ENCODE measurements around the gene INSYN2B.

INSYN2B gene

GRCh38 chr5:169901896-169902295, 78.4 kb downstream of the INSYN2B start:
- no peaks in the 10 kb centered on the region for H3K9me2 ChIP-seq (ENCODE audit: low read depth, low read length)
- H3K4me2 ChIP-seq (ENCODE audit: low read length): no peak overlapping the region
- TF ChIP-seq EZH2 (IDR thresholded peaks at IDR 0.05; ENCODE audit: borderline replicate concordance, low read length): no peak
- TF ChIP-seq CTCF (IDR thresholded peaks at IDR 0.05; ENCODE audit: low read length): no peak

GRCh38 chr5:169897481-169897880, 82.8 kb downstream of the INSYN2B start:
- no peak overlapping the region for H3K27ac ChIP-seq (ENCODE audit: low read depth, low read length, poor library complexity, severe bottlenecking)
- TF ChIP-seq EZH2 (IDR thresholded peaks at IDR 0.05; ENCODE audit: borderline replicate concordance, low read length): no peak
- no peak for TF ChIP-seq CTCF (IDR thresholded peaks at IDR 0.05; ENCODE audit: low read length)
- H3K4me2 ChIP-seq (ENCODE audit: low read length): no peak overlapping the region
- H3K4me3 ChIP-seq (ENCODE audit: low read depth, low read length, poor library complexity, severe bottlenecking): no peak overlapping the region
- H3K9me3 ChIP-seq (ENCODE audit: low read length): no peaks in the 10 kb centered on the region
- no peaks in the 10 kb centered on the region for H4K20me1 ChIP-seq (ENCODE audit: insufficient read depth, low read length)
- no peaks in the 10 kb centered on the region for H3K79me2 ChIP-seq (ENCODE audit: insufficient read depth, low read length)
- peaks cover 14% of the 10 kb centered on the region; the same call in 1 of the 2 replicates for H3K36me3 ChIP-seq (ENCODE audit: insufficient read depth, low read length)
- no peaks in the 10 kb centered on the region for H3K4me1 ChIP-seq (ENCODE audit: insufficient read depth, low read length, severe bottlenecking)
- no peak overlapping the region for H3K9ac ChIP-seq (ENCODE audit: low read length)
- H3K27me3 ChIP-seq (ENCODE audit: insufficient read depth, low read length): no peaks in the 10 kb centered on the region
- H2AFZ ChIP-seq (ENCODE audit: low read length): no peak overlapping the region
- H3F3A ChIP-seq (ENCODE audit: insufficient read depth, low read length): no peaks in the 10 kb centered on the region
- H3K9me2 ChIP-seq (ENCODE audit: low read depth, low read length): no peaks in the 10 kb centered on the region

More at GRCh38 chr5:169901896-169902295, 78.4 kb downstream of the INSYN2B start:
- no peaks in the 10 kb centered on the region for H4K20me1 ChIP-seq (ENCODE audit: insufficient read depth, low read length)
- H3K79me2 ChIP-seq (ENCODE audit: insufficient read depth, low read length): no peaks in the 10 kb centered on the region
- no peak overlapping the region for H2AFZ ChIP-seq (ENCODE audit: low read length)
- no peaks in the 10 kb centered on the region for H3K9me3 ChIP-seq (ENCODE audit: low read length)
- H3K4me3 ChIP-seq (ENCODE audit: low read depth, low read length, poor library complexity, severe bottlenecking): no peak overlapping the region
- peaks cover 9% of the 10 kb centered on the region; the same call in 1 of the 2 replicates for H3K36me3 ChIP-seq (ENCODE audit: insufficient read depth, low read length)
- no peaks in the 10 kb centered on the region for H3K4me1 ChIP-seq (ENCODE audit: insufficient read depth, low read length, severe bottlenecking)
- H3K9ac ChIP-seq (ENCODE audit: low read length): no peak overlapping the region
- no peak overlapping the region for H3K27ac ChIP-seq (ENCODE audit: low read depth, low read length, poor library complexity, severe bottlenecking)
- H3K27me3 ChIP-seq (ENCODE audit: insufficient read depth, low read length): no peaks in the 10 kb centered on the region
- H3F3A ChIP-seq (ENCODE audit: insufficient read depth, low read length): no peaks in the 10 kb centered on the region

- Histone ChIP-seq H3K27ac (ENCODE audit: low read depth, low read length, poor library complexity, severe bottlenecking) (no peak overlapping the region), H4K20me1 (ENCODE audit: insufficient read depth, low read length) (no peaks in the 10 kb centered on the region), H3K9me3 (ENCODE audit: low read length) (no peaks in the 10 kb centered on the region), H3K4me3 (ENCODE audit: low read depth, low read length, poor library complexity, severe bottlenecking) (no peak overlapping the region), H3K27me3 (ENCODE audit: insufficient read depth, low read length) (no peaks in the 10 kb centered on the region), H3K36me3 (ENCODE audit: insufficient read depth, low read length) (peaks cover 10% of the 10 kb centered on the region; the same call in 1 of the 2 replicates), H3K4me2 (ENCODE audit: low read length) (no peak overlapping the region), H3K4me1 (ENCODE audit: insufficient read depth, low read length, severe bottlenecking) (no peaks in the 10 kb centered on the region), H3K9ac (ENCODE audit: low read length) (no peak overlapping the region), H3F3A (ENCODE audit: insufficient read depth, low read length) (no peaks in the 10 kb centered on the region), H3K9me2 (ENCODE audit: low read depth, low read length) (no peaks in the 10 kb centered on the region), H2AFZ (ENCODE audit: low read length) (no peak overlapping the region), H3K79me2 (ENCODE audit: insufficient read depth, low read length) (no peaks in the 10 kb centered on the region)
- TF ChIP-seq EZH2 (IDR thresholded peaks at IDR 0.05; ENCODE audit: borderline replicate concordance, low read length) (no peak), CTCF (IDR thresholded peaks at IDR 0.05; ENCODE audit: low read length) (no peak)
These were observed 84.4 kb downstream of the INSYN2B start for GRCh38 chr5:169895926-169896325.

Measured in OCI-LY1 (cell line).